GM06990 (cell line): Measurements from ENCODE around the gene DCAF11.

Experiments
- DNase-seq: peaks from one replicate; pipeline ENCODE4 v3.0.0-alpha.2; 2011; ENCODE audit not compliant: insufficient read length; ENCODE audit errors: extremely low read depth
- H3K27me3 ChIP-seq: replicated peaks from 2 replicates; pipeline ENCODE4 v1.6.0; 2011; ENCODE audit warnings: low read length; ENCODE audit not compliant: control insufficient read depth, insufficient read depth
- H3K36me3 ChIP-seq: 2 replicates; pipeline ENCODE4 v1.5.1; 2011; ENCODE audit warnings: low read length; ENCODE audit not compliant: control insufficient read depth, insufficient read depth
- H3K4me3 ChIP-seq: replicated peaks from 2 replicates; pipeline ENCODE4 v1.5.1; 2011; ENCODE audit warnings: low read depth, mild to moderate bottlenecking, control low read depth, low read length
- TF ChIP-seq, protein P1 (sequence below): IDR thresholded peaks from 2 replicates; pipeline ENCODE4 v1.5.1; 2011; ENCODE audit warnings: low read length, control low read depth, mild to moderate bottlenecking, inconsistent platforms; ENCODE audit not compliant: insufficient read depth, poor library complexity, severe bottlenecking

DCAF11 gene

GRCh38 chr14:24157331-24157730 is 42.8 kb downstream of the DCAF11 start:
- Histone ChIP-seq H3K27me3 (no peaks in the 10 kb centered on the region), H3K4me3 (no peak overlapping the region), H3K36me3 (peaks cover 35% of the 10 kb centered on the region)
- TF ChIP-seq, protein P1, sequence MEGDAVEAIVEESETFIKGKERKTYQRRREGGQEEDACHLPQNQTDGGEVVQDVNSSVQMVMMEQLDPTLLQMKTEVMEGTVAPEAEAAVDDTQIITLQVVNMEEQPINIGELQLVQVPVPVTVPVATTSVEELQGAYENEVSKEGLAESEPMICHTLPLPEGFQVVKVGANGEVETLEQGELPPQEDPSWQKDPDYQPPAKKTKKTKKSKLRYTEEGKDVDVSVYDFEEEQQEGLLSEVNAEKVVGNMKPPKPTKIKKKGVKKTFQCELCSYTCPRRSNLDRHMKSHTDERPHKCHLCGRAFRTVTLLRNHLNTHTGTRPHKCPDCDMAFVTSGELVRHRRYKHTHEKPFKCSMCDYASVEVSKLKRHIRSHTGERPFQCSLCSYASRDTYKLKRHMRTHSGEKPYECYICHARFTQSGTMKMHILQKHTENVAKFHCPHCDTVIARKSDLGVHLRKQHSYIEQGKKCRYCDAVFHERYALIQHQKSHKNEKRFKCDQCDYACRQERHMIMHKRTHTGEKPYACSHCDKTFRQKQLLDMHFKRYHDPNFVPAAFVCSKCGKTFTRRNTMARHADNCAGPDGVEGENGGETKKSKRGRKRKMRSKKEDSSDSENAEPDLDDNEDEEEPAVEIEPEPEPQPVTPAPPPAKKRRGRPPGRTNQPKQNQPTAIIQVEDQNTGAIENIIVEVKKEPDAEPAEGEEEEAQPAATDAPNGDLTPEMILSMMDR = no peak
- no peak for DNase-seq

DNA sequence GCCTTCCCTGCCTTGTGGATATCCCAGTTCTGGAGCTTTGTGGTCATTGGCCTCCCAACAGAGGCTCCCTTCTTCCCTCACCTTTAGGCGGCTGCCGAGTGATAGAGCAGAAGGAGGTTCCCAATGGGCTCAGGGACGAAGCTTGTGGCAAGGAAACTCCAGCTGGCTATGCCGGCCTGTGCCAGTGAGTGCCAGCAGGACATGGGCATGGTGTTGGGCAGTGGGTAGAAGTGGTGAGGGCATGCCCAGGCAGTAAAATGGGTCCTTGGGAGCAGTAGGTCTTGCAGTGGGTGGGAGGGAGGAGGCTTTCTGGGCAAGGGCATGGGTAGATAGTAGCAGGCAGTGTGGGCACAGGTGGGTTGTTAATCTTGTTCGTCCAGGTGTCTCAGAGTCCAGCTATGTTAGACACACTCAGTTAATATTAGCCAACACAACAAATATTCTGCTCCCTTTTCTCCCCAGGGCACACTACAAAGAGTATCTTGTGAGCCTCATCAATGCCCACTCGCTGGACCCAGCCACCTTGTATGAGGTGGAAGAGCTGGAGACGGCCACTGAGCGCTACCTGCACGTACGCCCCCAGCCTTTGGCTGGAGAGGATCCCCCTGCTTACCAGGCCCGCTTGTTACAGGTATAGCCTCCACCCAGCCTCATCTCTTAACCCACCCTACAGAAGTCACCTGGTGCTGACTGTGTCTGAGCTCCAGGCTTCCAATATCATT is 45.4 kb downstream of the DCAF11 start:
- H3K36me3 ChIP-seq = peaks cover 53% of the 10 kb centered on the region
- TF ChIP-seq, protein P1 = no peak
- no peak for DNase-seq
- no peak overlapping the region for H3K4me3 ChIP-seq
- no peaks in the 10 kb centered on the region for H3K27me3 ChIP-seq

GRCh38 chr14:24160499-24160849 is 45.9 kb downstream of the DCAF11 start:
- Histone ChIP-seq H3K36me3 (peaks cover 53% of the 10 kb centered on the region), H3K4me3 (no peak overlapping the region), H3K27me3 (no peaks in the 10 kb centered on the region)
- TF ChIP-seq, protein P1 = no peak
- DNase-seq = no peak

DNA sequence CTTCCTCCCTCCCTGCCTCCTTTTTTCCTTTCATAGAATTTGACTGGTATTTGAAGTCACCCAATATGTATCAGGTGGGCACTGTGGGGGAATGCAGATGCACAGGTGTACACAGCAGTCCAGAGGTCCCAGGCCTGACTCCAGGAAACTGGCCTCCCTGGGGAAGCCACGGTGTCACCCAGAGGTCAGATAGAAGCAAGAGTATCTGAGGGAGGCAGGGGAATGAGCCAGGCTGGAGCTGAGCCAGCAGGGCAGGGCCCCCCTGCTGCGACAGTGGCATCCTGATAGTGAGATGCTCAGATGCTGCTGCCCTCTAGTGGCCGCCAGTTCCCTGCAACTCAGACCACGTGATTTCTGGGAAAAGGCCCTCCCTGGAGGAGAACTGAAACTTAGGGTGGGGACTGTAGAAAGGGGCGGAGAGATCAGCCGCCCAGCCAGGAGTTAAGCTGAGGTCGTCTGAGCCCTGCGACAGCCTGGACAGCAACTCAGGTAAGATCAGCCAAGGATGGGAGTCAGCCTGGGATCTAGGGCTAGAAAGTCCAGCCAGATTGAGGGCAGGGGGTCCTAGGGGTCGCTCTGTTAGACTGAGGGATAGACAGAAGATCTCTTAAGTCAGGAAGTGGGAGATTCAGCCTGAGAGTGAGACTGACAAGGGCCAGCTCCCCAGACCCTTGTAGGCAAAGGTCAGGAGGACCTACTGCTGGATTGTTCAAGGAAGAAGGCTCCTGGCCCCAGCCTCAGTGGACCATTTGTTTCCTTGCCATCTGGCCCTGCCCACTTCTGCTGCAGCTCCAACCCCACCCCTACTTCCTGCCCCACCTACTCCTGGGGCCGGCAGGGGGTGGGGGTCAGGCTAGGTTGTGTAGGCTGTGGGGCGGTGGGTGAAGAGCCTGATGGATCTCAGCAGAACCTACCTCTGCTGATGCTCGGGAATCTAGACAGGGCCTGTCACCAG is 46.5 kb downstream of the DCAF11 start, which contains the start of gene IRF9:
IRF9 (plus strand) TSS at position 416 of the 955 bp plus-strand sequence. CDS start 880 bp downstream, outside the sequence.
- TF ChIP-seq, protein P1 = peak; percentile 88
- Histone ChIP-seq H3K27me3 (no peaks in the 10 kb centered on the region), H3K36me3 (peaks cover 56% of the 10 kb centered on the region), H3K4me3 (peak within 1 kb of the TSS; percentile 96)
- peak; percentile 90 for DNase-seq

- TF ChIP-seq, protein P1 = no peak
- no peak for DNase-seq
- H3K36me3 ChIP-seq = peaks cover 56% of the 10 kb centered on the region
- H3K4me3 ChIP-seq = peak overlapping the region; percentile 96
- no peaks in the 10 kb centered on the region for H3K27me3 ChIP-seq
Measured at GRCh38 chr14:24162093-24162492, 47.5 kb downstream of the DCAF11 start.
